Breast epithelium (tissue), 4 donors: ENCODE measurements around the gene NOSIP. TPM values are rescaled to one million over a fixed set of nuclear protein-coding genes. Genes with fewer than 3 reads are reported as not detected.

Source experiments
- DNase-seq, 2 donors: peaks; one replicate each; pipeline ENCODE4 v3.0.0-alpha.2; 2019; ENCODE audit warnings: low spot score in 2 of 2
- H3K27ac ChIP-seq, 2 donors: fragments of 200-600 bp; sonication (generic) in 1 of 2; one replicate each; pipeline ENCODE4 v1.5.1; 2016 to 2019; ENCODE audit warnings: mild to moderate bottlenecking in 1 of 2
- H3K27me3 ChIP-seq, 2 donors: fragments of 200-600 bp; sonication (generic) in 1 of 2; one replicate each; pipeline versions ENCODE4 v1.5.1 to v1.6.0; 2017 to 2019; ENCODE audit warnings: control low read depth in 1 of 2, mild to moderate bottlenecking in 1 of 2
- H3K36me3 ChIP-seq: fragments of 200-600 bp; one replicate; pipeline ENCODE4 v1.5.1; 2019
- H3K4me1 ChIP-seq, 2 donors: fragments of 200-600 bp; sonication (generic); one replicate each; pipeline ENCODE4 v1.5.1; 2016 to 2019; ENCODE audit warnings: control low read depth in 1 of 2
- H3K4me3 ChIP-seq, 3 donors: fragments of 200-600 bp; sonication (generic); 1 replicate in 2 of 3; 2 replicates in 1 of 3; pipeline ENCODE4 v1.5.1; 2016 to 2019; ENCODE audit warnings: mild to moderate bottlenecking in 3 of 3, moderate library complexity in 2 of 3
- H3K9me3 ChIP-seq, 2 donors: fragments of 200-600 bp; sonication (generic) in 1 of 2; one replicate each; pipeline ENCODE4 v1.5.1; 2016 to 2019; ENCODE audit warnings: control low read depth in 1 of 2
- CTCF ChIP-seq, 3 donors: fragments of 450-650 bp; IDR thresholded peaks; one replicate each; pipeline ENCODE4 v1.5.1; 2016 to 2017; ENCODE audit warnings: antibody characterized with exemption in 3 of 3, mild to moderate bottlenecking in 3 of 3, moderate library complexity in 3 of 3
- POLR2A ChIP-seq: fragments of 450-650 bp; IDR thresholded peaks from one replicate; pipeline ENCODE4 v1.6.1; 2016; ENCODE audit warnings: antibody characterized with exemption, mild to moderate bottlenecking, moderate library complexity
- POLR2AphosphoS5 ChIP-seq, 3 donors: sonication (generic); formaldehyde crosslinking; IDR thresholded peaks; one replicate each; pipeline ENCODE4 v1.6.1; 2017; ENCODE audit warnings: antibody characterized with exemption in 3 of 3
- intact Hi-C: fragments of 100-400 bp; cut with DNase I; formaldehyde crosslinking; loops from one replicate; pipeline ENCODE4 v1.15.1; 2023; ENCODE audit warnings: low total_unique reads
- total RNA-seq, 3 donors: library from RNA; depleted of rRNA; stranded (reverse); fragments of >200 nt; gene quantifications; one replicate each; pipeline ENCODE4 v1.1.0, GENCODE V29; 2016

The NOSIP gene
- total RNA-seq, 3 donors from 2014 or later: 54.7 to 60.0 (median 57.4) TPM

- Histone ChIP-seq H3K27me3 (no peaks in the 10 kb centered on the region), H3K9me3 (no peaks in the 10 kb centered on the region), H3K36me3 (no peaks in the 10 kb centered on the region), H3K27ac (peak overlapping the region in 1 of 2 donors; percentile 26), H3K4me3 (no peak overlapping the region), H3K4me1 (no peaks in the 10 kb centered on the region)
- no peak for DNase-seq
- intact Hi-C loops: no loop called here
- TF ChIP-seq POLR2AphosphoS5 (IDR thresholded peaks at IDR 0.05) (peak in 1 of 3 donors; percentile 16), CTCF (IDR thresholded peaks at IDR 0.05) (peak; percentile 82 to 96 (median 94)), POLR2A (no peak)
Measured at GRCh38 chr19:49570138-49570856, 10.1 kb downstream of the NOSIP start.

GRCh38 chr19:49567861-49568441 lies 12.4 kb downstream of the NOSIP start:
- no peak overlapping the region for H3K27ac ChIP-seq
- intact Hi-C loops: no loop called here

GRCh38 chr19:49566302-49566701 lies 14.1 kb downstream of the NOSIP start:
- Histone ChIP-seq H3K36me3 (no peaks in the 10 kb centered on the region), H3K4me3 (no peak overlapping the region), H3K27me3 (no peaks in the 10 kb centered on the region), H3K9me3 (no peaks in the 10 kb centered on the region), H3K4me1 (no peaks in the 10 kb centered on the region), H3K27ac (no peak overlapping the region)
- TF ChIP-seq POLR2A (no peak), CTCF (IDR thresholded peaks at IDR 0.05) (no peak), POLR2AphosphoS5 (IDR thresholded peaks at IDR 0.05) (no peak)
- intact Hi-C loops: no loop called here
- no peak for DNase-seq

More at GRCh38 chr19:49567861-49568441, 12.4 kb downstream of the NOSIP start:
- no peaks in the 10 kb centered on the region for H3K36me3 ChIP-seq
- H3K4me1 ChIP-seq: no peaks in the 10 kb centered on the region
- no peaks in the 10 kb centered on the region for H3K9me3 ChIP-seq
- TF ChIP-seq POLR2AphosphoS5 (IDR thresholded peaks at IDR 0.05) (no peak), POLR2A (no peak), CTCF (IDR thresholded peaks at IDR 0.05) (no peak)
- H3K4me3 ChIP-seq: no peak overlapping the region
- no peak for DNase-seq
- H3K27me3 ChIP-seq: no peaks in the 10 kb centered on the region

GRCh38 chr19:49565261-49565660 lies 15.1 kb downstream of the NOSIP start:
- Histone ChIP-seq H3K4me1 (no peaks in the 10 kb centered on the region), H3K27ac (no peak overlapping the region), H3K36me3 (no peaks in the 10 kb centered on the region), H3K27me3 (no peaks in the 10 kb centered on the region), H3K9me3 (no peaks in the 10 kb centered on the region), H3K4me3 (no peak overlapping the region)
- intact Hi-C loops: no loop called here
- TF ChIP-seq CTCF (IDR thresholded peaks at IDR 0.05) (no peak), POLR2AphosphoS5 (IDR thresholded peaks at IDR 0.05) (no peak), POLR2A (no peak)
- no peak for DNase-seq

- TF ChIP-seq POLR2AphosphoS5 (IDR thresholded peaks at IDR 0.05) (no peak), POLR2A (no peak), CTCF (IDR thresholded peaks at IDR 0.05) (no peak)
- DNase-seq: no peak
- Histone ChIP-seq H3K36me3 (no peaks in the 10 kb centered on the region), H3K9me3 (no peaks in the 10 kb centered on the region), H3K27ac (no peak overlapping the region), H3K4me3 (no peak overlapping the region), H3K4me1 (no peaks in the 10 kb centered on the region), H3K27me3 (no peaks in the 10 kb centered on the region)
- intact Hi-C loops: no loop called here
Measured at GRCh38 chr19:49564616-49565045, 15.7 kb downstream of the NOSIP start.
